GM18519 (cell line): ENCODE results near the gene PBX2.
"Not testable (repeated sequence)": the region's sequence is repeated elsewhere in the genome, so short reads cannot be mapped to it uniquely, and the experiment has no call there.

Experiments used
- ATAC-seq: cut with Tn5 transposase; IDR thresholded peaks from one replicate; pipeline ENCODE4 v1.9.1; 2021; ENCODE audit warnings: mild to moderate bottlenecking, moderate library complexity; ENCODE audit not compliant: unreplicated experiment, low FRiP score

PBX2 gene

DNA sequence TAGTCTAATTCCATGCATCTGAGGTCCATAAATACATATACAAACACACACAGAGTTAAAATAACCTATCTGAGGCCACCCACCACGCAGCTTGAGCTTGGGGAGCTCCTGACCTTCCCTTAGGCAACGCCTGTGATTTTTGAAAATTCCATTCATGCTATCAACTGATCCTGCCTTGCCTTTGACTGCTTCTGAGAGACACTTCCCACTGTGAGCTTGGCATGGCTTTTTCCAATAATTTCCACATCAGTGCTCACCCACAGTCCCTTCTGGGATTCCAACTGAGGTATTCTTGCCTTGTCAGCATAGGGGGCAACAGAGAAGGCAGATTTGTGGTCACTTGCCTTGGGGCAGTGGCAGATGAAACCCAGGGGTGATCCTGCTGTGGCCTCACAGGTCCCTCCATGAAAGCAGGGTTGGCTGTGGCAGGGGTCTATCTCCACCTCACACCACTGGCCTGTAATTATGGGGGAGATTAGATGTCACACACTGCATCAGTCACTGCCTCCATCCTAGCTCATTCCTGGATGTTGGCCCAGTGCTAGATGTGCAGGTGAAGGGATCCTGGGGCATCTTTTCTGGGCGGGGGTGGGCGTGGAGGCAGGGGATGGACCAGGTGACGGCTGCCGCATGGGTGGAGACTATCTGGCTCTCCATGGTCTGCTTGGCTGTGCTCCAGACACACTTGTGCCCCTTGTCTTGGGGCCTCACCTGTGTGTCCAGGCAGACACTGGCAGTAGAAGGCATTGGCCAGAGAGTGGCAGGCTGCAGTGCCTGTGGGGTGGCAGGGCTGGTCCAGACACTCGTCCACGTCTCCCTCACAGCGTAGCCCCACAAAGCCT lies 13.6 kb upstream of the PBX2 start:
- no peak for ATAC-seq

DNA sequence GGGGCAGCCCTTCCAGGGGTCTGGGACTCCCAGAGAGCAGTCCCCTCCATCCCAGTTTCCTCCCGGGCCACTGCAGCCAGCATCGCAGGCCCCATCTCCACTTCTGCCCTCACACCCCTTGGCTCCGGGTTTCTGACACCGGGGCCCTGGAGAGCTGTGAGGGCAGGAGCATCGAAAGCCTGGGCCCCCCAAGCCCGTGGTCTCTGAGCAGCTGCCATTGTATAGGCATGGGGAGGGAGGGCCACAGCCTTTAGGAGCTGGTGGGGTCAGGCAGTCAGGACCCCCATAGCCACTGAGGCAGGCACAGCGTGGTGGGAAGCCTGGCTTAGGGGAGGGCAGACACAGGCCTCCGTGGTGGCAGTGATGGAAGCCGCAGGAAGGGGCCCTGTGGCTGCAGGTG lies 12.2 kb upstream of the PBX2 start:
- ATAC-seq: no peak

DNA sequence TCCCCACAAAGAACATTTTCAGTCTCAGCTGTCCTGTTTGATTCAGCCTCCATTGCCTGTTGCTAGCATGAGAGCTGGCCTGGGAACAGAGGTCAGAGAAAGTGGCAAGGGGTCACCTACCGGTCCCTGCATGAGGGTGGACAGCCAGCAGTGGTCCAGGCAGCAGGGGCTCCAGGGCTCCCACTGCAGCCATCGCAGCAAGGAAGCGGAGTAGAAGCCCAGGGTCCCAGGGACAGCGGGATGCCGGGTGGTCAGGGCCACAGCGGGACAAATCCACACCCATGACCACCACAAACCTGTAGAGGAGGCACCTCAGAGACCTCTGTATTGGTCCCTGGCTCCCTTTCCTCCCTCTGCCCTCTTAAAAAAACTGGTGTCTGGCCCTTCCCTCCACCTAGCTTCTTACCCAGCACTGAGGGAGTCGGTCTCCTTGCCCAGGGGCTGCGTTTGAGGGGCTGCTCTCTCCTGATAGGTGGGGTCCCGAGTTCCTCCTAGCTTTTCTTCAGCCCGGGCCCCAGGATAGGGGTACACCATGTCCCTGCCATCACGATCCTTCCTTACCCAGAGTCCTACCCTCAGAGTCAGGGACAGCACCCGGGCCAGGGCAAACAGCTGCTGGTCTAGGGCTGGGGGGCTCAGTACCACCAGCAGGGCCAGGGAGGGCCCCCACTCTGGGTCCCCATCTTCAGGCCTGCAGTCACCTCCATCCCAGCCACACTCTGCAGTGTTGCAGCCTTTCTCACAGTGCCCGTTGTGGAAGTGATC lies 10.9 kb upstream of the PBX2 start:
- ATAC-seq: no peak

DNA sequence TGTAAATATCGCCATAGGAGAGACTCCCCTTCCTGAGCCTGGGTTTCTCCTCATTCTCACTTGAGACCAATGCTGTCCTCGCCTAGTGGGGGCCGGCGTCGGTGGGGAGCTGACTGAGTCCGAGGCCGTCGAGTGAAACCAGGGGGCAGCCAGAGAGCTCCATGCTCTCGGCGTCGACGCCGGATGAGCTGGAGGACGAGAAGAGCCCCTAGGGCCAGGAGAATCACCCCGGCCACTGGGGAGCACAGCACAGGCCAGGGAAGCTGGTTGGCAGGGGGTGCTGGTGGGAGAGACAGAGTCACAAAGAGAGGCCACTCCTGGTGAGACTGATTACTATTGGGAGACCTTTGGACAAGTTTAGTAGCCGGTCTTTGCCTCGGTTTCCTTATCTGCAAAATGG lies 8.9 kb upstream of the PBX2 start:
- no peak for ATAC-seq

DNA sequence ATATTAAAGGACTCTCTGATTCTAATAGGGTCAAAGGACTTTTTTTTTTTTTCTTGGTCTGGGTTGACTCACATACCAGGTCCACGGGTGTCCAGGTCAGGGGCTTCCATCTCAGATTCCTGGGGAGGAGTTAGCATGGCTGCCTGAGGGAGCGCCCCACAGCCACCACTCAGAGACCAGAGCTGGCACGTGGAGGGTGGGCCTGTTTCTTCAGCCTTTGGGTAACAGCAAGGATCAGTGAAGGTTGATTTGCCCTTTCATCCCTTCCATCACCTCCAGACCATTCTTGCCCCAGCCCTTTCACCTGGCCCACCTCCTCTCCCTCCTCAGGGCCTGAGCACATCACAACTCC lies 8.3 kb upstream of the PBX2 start:
- ATAC-seq: no peak

DNA sequence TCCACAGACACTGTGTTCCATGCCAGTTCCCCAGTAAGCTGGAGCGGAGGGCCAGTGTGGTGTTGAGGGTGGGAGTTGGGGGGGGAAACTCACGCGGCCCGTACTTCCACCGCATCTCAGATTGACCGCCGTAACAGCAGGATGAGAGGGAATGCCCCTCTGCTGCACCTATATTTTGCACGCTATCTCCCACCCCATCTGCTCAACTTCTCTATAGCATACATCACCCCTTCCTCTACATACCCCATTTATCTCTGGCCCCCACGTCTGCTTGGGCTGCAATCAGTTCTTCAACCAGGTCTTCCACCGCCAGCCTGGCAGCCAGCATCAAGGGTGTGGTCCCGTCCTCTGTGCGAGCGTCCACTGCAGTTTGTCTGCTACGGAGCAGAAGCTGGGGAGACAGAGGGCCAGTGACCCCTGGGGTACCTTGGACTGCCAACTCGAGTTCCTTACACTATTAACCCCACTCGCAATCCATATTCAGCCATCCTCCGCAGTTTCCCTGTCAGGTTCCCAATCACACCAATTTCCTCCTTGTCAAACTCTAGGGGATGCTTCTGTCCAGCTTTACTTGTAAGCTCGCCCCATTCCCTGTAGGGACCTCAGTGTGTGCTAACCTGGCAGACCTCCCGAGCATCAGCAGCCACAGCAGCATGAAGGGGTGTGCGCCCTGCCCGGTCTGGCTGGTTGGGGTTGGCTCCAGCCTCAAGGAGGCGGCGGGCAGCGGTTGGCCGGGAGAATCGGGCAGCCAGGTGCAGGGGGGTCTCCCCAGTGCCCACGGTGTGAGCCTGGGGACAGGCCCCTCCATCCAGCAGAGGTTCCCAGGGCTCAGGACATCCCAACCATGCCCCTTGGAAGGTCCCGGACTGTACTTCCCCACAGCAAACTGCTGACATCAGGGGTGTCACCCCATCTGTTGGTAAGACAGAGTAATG lies 6.9 kb upstream of the PBX2 start:
- ATAC-seq: no peak

DNA sequence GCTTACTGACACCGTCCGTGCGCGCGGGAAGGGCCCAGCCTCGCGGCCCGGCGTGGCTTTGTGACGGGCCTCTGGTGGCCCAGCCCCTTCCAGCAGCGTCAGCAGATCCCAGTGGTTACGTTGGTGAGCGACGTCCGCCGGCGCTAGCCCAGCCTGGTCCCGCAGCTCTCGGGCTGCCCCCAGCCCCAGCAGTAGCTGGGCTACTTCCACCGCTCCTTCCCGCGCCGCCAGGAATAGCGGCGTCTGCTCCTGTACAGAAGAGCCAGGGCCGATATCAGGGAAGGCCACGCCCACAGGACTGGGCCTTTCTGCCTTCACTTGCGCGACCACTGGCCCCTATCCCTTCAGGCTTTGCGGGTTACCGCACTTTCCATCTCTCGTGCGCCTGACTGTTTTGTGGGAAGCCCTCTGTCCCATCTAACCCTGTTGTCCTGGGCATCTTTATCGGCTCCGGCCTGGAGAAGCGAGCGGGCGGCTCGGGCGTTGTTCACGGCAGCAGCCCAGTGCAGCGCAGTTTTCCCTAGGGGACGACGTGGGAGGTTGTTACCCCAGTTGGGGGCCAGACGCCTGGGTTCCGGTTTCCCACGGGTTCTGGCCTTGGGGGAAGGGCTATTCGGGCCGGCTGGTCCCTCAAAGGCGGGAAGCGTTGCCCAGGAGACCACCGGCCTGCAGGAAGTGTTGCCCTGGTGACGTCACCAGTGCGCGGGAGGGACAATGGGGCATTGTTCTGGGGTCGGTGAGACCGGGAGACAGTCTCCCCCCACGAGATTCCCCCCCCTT lies 6.1 kb upstream of the PBX2 start:
- ATAC-seq: peak; percentile 66

DNA sequence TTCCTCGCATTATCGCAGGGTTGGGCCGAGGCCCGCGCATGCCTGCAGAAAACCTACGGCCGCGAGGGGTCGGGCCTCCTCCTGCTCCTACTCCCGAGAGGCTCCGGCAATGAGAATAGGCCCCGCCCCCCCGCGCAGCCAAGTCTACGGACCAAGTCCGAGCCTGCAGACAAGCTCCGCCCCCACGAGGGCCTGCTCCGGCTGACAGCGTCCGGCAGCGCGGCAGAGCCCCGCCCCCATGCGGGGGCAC lies 5.6 kb upstream of the PBX2 start:
- ATAC-seq: peak; percentile 60

DNA sequence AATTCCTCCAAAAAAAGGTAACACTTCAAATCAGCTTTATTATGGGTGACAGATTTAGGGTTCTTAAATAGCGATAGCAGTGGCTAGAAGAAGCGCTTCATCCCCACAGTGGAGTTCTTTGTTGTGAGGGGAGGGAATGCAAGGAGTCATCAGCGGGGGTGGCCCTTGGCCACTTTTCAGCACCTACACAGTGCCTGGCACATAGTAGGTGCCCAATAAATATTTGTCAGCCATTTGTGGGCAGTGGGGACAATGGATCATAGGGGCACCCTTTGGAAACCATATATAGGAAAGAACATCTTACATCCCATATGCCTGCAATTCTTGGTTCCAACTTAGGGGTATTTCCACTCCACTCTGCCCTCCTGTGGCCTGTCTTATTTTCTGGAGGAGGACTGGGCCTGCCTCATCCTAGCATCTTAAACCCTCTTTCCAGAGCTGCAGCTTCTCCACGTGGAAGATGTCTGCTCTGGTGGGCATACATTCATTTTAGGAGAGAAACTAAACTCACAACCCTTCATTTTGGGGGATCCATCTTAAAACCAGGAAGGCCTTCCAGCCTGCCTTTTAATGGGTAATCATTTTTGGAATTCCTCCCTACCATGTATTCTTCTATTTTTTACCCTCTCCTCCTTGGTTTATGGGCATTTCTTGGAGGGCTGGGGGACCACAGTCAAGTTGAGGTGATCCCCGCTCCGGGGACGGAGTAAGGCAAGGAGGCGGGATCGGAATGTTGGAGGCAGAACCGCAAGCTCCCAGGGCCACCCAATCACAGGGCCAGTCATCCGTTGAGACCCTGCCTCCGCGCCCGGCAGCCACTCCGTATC lies 5.0 kb upstream of the PBX2 start:
- no peak for ATAC-seq

DNA sequence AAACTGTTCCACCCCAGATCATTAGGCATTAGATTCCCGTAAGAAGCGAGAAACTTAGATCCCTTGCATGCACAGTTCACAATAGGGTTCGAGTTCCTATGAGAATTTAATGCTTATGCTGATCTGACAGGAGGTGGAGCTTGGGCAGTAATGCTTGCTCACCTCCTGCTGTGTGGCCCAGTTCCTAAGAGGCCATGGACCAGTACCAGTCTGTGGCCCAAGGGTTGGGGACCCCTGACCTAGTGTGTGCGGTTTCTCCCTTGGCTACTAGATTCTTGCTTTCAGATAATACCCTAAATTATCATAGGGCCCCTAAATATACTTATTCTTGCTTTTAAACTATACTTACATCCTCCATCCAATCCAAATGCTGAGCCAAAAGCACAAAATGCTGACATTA lies 4.4 kb upstream of the PBX2 start:
- no peak for ATAC-seq

DNA sequence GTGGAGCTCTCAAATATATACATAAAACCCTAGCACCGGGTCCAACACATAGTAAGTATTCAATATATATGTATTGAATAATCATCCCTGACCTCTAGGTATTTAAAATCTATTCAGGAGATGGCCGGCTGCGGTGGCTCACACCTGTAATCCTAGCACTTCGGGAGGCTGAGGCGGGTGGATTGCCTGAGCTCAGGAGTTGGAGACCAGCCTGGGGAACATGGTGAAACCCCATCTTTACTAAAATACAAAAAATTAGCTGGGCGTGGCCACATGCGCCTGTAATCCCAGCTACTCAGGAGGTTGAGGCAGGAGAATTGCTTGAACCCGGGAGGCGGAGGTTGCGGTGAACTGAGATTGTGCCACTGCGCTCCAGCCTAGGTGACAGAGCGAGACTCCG lies 3.1 kb upstream of the PBX2 start:
- not testable (repeated sequence) for ATAC-seq

DNA sequence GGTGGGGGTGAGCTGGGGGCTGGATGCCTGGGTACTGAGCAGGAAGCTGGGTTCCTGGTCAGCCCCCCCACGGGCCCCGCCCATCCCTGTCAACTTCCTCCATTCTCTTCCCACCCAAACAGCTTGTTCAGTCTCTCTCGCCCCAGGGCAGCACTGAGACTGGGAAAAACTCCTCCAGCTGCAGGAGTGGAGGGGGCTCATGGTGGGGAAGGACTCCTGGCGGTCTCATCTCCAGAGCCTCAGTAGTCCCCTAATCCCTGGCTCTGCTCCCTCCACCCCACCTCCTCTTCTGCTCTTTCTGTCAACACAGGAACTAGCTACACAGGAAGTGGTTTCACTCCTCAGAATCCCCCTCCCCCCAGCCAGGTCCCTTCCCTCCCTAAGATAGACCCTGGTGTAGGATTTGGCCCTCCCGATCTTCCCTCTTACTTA lies 2.6 kb upstream of the PBX2 start, which contains the start of gene GPSM3:
GPSM3 (minus strand) TSS at position 36 of the 432 bp plus-strand sequence. CDS start 130 bp downstream, outside the sequence.
- ATAC-seq: no peak

DNA sequence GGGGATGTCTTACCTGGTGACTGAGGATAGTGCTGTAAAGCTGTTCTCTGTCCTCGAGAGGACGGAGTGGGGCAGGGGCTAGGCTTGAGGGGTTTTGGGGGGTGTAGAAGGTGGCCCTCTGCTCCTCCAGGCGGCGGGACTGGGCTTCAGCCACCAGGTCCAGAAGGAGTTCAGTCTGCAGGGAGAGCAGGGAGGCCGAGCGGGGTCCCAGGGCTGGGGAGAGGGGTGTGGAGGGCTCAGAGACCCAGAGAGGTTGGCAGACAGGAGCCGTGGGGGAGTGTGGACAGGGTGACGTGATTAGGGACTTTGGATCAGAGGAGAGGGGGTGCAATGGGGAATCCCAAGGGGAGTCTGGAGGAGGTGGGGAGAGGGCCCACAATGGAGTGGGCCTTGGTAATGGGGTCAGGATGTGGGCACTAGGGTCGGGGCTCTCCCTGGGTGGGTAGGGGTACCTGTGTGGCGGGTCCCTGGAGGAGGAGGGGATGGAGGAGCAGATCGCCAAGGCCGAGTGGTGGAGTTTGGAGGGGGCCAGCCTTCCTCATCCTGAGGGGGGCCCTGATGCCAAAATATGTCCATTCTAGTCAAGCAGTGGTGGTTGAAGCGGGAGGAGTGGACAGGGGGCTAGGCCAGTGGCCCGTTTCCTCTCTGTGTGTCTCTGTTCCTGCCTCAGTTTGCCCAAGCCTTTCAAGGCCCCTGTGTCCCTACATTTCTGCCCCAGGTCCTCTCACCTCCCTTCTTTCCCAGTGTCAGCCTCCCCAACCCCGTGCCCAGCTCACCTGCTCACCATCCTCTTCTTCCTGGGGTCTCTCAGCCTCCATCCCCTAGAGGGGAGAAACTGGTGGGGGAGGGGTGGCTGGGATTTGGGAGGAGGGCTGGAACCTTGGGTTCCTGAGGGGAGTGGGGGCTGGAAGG lies 1.9 kb upstream of the PBX2 start:
- no peak for ATAC-seq

DNA sequence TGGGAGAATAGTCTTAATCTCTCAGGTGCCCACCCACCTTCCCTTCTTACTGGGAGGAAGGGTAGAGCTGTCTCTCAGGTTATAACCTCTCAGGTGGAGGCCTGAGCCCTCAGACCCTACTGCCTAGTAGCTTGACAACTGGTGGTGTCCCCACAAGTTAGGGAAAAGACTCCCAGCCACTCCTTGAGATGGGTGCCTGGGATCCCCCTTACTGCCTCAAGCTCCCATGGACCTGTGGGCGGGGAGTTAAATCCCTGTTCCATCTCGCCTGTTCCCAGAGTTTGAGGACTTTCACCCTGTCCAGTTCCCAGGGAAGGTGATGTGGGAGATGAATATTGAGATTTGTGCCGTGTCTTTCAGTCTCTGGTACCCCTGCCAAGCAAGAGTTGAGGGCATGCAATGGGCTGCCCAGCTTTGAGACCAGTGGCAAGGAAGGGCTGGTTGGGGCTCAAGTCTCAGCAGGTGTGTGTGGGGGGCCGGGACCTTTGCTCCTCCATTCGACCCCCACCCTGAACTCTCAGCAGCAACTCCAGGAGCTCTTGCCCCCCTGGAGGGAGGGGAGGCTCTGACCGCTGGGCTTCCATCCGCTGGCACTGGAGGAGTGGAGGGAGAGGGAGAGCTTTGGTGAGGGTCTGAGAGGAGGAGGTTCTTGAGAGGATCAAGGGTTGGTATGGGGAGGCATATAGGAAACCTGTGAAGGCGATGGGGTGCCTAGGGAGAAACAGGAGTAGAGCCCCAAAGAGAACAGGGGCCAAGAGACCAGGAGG lies 1.1 kb upstream of the PBX2 start:
- no peak for ATAC-seq

DNA sequence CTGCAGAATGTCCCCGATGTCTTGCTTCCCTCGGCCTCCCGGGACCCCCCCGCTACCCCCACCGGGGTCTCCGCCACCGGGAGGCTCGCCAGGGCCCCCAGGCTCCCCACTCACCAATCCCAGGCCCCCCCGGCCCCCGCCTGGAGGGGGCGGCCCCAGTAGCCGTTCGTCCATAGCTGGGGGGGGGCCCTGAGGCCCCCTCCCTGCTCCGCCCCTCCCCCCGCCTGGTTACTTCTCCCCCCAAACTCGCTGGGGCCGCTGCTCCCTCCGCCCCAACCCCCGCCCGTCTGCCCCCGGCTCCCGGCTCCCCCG lies 304 bp downstream of the PBX2 start:
- ATAC-seq: no peak

DNA sequence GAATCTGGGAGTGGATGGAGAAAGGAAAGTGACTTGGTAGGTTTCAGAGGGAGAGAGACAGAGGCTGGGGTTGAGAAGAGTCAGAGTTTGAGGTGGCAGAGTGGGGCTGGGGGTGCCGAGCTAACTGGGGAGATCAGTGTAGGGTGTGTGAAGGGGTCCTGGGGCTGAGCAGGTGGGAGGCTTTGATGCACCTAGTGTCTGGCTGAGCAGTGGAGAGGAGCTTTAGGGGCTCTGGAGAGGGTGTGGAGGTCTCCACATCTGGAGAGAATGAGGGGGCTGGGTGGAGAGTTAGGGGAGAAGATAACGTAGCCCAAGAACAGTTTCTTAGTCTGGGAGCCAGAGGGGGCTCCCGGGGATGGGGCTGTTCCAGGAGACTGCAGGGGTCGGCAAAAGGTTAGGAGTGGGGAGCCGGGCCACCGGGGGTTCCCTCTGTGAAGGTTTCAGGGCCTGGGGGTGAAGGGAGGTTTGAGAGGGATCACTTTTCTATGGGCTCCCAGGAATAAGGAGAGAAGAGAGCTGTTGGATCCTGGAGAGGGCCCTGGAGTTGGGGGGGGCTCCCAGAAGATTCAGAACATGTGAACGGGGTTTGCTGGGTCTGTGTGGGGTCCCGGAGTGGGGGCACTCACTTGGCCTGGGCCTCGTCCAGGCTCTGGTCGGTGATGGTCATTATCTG lies 797 bp downstream of the PBX2 start:
- no peak for ATAC-seq

DNA sequence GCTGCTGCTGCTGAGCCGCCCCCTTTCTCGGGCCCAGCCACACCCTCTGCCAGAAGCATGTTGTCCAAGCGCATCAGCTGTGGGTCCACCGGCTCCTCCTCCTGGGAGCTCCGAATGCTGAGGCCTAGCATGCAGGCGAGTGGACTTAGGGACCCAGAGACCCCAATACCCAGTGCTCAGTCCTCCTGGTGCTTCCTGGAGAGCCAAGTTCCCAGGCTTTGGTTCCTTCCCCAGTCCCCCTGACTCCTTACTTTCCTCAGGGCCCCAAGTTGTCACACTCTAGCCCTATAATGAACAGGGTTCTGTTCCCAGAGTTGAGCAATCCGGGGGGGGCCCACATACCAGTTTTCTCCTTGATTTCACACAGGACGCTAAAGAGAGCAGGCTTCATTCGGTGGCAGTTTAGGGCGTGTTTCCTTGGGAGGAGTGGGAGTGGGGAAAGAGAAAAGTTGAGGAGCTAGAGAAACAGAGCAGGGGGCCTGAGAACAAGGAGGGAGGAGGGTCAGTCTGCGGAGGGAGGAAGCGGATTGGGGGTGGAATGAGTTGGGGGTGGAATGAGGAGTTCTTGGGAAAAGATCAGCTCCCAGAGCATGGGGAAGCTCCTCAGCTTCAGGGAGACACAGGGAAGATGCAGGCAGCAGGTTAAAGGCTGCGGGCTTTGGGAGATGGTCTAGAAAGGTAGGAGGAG lies 1.5 kb downstream of the PBX2 start:
- ATAC-seq: no peak
